NCI-H1930 (cell line): ENCODE results near the gene CEP112.
"Not testable (repeated sequence)": the region's sequence is repeated elsewhere in the genome, so short reads cannot be mapped to it uniquely, and the experiment has no call there.

Experiments
- DNase-seq, 2 experiments: peaks; one replicate each; lab custom pipeline; 2025; lab: John Stamatoyannopoulos, UW

The CEP112 gene

DNA sequence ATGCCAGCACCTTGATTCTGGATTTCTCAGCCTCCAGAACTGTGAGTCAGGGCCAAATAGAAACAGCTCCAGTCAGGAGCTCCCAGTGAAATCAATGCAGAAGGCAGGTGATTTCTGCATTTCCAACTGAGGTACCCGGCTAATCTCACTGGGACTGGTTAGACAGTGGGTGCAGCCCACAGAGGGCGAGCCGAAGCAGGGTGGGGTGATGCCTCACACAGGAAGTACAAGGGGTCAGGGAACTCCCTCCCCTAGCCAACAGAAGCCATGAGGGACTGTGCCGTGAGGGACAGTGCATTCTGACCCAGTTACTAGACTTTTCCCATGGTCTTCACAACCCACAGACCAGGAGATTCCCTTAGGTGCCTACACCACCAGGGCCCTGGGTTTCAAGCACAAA, 36.9 kb downstream of the CEP112 start:
- not testable (repeated sequence) for DNase-seq

DNA sequence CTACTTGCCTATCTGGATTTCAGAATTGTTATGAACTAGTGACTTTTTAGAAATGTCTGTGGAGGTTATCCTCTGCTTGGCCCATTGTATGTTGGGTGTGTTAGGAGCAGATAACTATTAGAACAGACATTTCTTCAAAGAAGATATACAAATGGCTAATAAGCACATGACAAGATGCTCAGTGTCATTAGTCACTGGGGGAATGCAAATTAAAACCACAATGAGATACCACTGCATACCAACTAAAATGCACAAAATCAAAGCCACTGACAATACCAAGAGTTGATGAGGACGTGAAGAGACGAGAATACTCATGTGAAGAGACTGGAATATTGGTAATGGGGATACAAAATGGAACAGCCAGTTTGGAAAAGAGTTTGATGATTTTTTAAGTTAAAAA, 39.2 kb downstream of the CEP112 start:
- DNase-seq: no peak

DNA sequence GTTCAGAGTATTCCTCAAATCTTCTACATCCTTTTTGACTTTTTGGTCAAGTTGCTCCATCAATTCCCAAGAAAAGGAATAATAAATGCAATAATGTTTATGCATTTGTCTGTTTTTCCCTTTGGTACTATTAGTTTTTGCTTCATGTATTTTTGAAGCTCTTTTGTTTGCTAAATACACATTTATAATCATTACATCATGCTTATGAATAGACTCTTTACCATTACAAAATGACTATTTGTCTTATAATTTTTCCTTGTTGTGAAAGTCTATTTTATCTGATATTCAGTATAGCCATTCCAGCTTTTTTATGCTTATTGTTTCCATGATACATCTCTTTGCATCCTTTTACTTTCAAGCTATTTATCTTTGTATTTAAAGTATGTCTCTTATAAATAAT, 41.2 kb downstream of the CEP112 start:
- DNase-seq: no peak

DNA sequence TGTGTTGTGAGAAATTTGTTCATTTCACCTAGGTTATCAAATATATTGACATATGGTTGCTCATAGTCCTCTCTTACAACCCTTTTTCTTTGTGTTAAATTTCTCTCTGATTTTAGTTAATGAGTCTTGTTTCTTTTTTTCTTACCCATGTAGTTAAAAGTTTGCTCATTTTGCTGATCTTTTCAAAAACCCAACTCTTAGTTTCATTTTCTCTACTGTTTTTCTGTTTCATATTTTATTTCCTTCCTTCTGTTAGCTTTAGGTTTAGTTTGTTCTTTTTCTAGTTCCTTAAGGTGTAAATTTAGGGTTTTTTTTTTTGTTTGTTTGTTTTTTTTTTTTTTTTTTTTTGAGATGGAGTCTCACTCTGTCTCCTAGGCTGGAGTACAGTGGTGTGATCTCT, 42.4 kb downstream of the CEP112 start:
- no peak for DNase-seq

DNA sequence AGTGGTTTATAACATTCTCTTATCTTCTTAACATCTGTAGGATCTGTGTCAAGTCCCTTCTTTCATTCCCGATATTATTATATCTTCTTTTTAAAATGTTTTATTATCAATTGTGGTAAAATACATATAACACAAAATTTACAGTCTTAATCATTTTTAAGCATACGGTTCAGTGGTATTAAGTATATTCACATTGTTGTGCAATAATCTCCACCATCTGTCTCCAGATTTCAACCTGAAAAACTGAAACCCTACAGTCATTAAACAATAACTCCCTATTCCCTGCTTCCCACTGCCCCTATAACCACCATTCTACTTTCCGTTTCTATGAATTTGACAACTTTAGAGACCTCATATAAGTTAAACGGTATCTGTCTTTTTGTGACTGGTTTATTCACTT, 45.5 kb downstream of the CEP112 start:
- DNase-seq: no peak

DNA sequence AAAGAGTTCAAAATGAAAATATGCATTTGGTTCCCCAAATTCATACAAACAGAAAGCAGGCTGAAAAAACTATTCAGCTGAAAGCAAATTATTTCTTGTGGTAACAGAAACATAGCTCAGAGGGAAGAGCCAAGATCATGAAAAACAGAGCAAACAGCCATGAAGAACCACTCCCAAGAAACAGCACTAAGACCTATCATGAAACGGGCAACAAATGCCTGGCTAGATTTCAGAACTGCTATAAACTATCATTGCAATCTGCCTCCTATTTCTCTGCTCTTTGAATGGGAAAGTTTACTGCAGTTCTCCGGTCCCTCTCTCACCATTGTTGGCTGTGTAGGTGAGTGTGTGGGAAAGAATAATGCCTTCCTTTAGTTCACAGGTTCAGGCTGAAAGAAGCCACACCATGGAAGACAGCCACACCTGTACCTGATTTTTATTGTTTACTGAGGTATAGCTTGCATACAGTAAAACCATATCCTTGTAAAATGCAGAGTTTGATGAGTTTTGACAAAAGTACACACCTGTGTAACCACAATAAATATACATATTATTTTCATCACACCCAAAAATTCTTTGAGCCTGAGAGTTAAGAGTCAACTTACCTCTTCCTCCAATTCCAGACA, 48.2 kb downstream of the CEP112 start:
- no peak for DNase-seq

DNA sequence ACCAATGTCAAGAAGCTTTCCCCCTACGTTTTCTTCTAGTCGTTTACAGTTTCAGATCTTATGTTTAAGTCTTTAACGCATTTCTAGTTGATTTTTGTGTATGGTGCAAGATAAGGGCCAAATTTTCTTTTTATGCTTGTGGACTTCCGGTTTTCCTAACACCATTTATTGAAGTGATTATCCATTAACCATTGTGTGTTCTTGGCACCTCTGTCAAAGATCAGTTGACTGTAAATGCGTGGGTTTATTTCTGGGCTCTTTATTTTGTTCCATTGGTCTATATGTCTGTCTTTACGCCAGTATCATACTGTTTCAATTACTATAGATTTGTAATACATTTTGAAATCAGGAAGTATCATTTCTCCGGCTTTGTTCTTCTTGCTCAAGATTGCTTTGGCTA, 49.5 kb downstream of the CEP112 start:
- DNase-seq: no peak

DNA sequence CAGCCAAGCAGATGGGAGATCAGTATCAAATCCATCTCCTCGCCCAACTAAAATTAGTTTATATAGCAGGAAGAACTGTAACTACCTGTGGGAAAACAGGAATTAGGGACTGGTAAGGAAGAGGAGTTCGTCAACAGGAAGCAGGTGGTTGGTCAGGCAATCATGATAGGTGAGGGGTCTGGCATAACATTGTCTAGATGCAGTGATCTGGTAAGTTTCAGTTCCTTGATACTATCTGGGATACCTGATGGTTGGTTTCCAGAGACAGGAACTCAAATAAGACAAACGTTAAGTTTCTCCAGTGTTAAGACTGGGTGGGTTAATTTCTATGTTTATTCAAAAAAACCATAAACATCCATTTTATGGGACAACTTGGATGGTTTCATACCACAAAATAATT, 53.8 kb downstream of the CEP112 start:
- no peak for DNase-seq

DNA sequence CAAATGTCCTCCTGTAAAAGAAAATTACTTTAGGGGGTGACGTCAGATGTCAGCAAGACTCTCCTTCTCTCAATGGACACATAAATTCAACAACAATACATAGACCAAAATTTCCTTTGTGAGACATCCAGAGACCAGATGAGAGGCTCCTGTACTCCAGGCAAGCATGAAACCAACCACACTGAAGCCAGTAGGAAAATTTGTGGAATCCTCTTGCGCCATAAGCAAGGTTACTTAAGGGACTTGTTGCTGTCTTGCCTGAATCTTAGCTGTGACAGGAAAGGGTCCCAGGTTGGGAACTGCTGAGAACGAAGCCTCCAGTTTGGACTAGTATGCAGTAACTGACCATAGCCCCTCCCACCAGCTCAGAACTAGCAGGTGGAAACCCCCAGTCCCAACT, 56.0 kb downstream of the CEP112 start:
- no peak for DNase-seq

DNA sequence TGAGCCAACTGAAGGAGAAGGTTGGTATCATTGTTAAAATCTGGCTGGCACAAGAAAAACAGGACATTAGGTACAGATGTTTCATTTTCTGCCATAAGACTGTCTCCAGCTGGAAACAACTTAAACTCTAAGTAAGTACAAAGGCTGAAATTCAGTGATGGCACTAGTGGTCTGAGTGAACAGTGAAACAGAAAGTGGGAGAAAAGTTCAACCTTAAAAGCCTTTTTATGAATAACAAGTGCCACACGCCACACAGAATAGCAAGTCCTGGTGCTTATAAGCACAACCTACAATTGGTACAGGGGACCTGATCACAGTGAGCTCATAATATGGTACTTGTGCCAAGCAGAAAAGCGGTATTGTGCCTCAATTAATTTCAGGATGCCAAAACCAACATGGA, 56.7 kb downstream of the CEP112 start:
- no peak for DNase-seq

DNA sequence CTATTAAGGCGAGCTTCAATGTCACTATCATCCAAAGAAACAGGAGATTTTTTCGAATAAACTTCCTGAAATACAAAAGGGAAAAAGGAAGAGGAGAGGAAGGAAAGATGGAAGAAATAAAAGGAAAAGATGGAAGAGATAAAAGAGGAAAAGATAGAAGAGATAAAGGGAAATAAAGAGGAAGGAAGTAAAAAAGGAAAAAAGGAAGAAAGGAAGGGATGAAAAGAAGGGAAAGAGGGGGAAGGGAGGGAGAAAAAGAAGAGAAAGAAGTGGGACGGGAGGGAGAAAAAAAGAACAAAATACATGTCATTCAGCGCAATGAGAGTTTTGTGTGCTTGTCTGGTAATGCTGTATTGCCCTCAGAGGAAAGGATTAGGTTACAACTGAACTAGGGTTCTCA, 62.2 kb downstream of the CEP112 start:
- no peak for DNase-seq

DNA sequence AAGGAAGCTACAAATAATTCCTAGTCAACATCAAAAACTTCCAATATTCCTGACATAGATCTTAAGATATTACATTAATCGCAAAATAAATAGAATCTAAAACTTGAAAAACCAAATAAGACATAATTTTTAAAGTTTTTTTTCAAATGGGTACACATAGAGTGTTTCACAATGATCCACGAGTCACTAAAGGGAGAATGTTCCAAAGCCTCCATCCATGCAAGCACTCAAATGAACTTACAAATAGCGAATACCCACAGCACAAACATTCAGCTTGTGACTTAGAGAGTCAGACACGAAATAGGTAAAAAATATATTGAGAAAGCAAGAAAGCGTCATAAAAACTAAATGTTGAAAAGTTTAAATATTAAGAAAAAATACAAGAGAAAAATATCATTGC, 65.7 kb downstream of the CEP112 start:
- no peak for DNase-seq

DNA sequence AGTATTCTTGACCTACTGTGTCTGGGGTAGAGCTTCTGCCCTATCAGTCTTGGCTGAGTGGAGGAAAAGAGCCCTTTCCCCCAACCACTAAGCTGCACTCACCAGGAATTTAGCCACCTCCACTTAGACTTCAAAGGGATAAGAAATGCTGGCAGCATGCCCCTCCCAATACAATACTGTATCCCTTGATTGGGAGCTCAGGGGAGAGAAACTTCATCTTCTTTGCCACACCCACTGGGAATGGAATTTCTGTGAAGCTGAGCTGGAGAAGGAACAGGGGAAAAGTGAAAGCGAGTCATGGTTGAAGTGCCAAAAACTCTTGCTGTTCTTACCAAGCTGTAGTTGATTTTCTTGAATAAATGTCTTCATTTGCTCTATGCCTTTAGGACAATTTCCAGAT, 68.8 kb downstream of the CEP112 start:
- no peak for DNase-seq

DNA sequence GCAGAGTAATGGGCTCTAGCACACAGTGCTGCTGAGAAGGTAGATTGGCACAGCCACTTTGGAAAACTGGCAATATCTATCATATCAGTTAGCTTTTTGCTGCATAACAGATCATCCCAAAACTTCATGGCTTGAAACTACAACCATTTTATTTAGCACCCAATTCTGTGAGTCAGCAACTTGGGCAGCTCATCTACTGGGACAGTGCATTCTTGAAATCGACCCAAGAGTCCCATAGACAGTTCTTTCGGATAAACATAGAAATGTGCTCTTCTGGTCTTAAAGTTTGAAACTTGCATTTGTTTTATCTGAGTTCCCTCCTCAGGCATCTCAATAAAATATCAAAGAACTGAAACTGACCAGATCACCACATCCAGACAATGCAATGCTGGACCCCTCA, 76.7 kb downstream of the CEP112 start:
- DNase-seq: no peak

DNA sequence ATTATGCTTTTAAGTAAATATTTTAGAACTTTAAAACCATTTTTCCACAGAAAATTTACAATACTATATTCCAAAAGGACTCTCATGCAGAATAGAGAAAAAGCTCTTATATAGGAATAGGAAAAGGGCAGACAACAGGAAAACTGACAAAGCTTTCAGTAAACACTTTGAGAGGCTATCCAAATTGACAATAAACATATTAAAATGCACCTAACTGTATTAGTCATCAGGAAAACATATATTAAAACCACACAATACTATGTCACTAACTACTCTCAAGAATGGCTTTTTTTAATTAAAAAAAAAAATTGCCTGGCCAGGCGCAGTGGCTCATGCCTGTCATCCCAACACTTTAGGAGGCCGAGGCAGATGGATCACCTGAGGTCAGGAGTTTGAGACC, 77.3 kb downstream of the CEP112 start:
- no peak for DNase-seq

DNA sequence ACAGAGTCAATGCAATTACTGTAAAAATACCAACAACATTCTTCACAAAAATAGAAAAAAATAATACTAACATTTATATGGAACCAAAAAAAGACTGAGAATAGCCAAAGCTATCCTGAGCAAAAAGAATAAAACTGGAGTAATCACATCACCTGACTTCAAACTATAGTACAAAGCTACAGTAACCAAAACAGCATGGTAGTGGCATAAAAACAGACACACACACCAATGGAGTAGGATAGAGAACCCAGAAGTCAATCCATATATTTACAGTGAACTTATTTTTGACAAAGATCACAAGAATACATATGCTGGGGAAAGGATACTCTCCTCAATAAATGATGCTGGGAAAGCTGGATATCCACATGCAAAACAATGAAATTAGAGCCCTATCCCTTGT, 84.2 kb downstream of the CEP112 start:
- DNase-seq: no peak

DNA sequence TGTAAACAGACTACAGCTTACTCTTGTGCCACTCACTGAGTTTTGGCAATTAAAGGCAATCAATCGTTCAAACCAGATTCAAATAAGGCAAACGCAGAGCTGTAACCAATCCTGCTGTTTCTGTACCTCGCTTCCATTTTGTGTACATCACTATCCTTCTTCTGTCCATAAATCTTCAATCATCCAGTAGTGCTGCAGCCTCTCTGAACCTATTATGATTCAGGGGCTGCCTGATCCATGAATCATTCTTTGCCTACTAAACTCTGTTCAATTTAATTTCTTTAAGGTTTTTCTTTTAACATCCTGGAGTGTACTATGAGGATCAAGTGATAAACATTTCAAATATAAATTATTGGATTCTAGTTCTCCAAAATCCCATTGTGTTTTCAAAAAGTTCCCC, 93.9 kb downstream of the CEP112 start:
- no peak for DNase-seq

DNA sequence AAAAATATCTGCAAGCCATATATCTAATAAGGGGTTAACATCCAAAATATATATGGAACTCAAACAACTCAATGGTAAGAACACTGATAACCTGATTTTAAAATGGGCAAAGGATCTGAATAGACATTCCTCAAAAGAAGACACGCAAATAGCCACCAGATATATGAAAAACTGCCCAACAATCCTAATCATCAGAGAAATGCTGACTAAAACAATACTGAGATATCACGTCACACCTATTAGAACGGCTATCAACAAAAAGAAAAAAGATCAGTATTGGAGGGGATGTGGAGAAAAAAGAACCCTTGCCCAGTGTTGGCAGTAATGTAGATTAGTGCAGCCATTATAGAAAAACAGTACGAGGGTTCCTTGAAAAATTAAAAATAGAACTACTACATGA, 97.2 kb downstream of the CEP112 start:
- DNase-seq: no peak

DNA sequence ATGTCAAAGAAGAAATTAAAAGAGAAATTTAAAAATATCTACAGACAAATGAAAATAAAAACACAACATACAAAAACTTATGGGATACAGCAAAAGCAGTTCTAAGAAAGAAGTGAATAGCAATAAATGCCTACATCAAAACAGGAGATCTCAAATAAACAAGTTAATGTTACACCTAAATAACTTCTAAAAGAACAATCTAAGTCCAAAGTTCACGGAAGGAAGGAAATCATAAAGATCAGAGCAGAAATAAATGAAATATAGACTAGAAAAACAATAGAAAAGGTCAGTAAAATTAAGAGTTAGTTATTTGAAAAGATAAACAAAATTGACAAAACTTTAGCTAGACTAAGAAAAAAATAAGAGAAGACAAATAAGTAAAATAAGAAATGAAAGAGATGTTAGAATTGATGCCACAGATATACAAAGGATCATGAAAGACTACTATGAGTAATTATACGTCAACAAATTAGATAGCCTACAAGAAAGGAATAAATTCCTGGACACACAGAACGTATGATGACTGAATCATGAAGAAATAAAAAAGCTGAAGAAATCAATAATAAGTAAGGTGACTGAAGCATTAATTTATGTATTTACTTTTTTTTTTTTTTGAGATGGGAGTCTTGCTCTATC, 100.4 kb downstream of the CEP112 start:
- no peak for DNase-seq

DNA sequence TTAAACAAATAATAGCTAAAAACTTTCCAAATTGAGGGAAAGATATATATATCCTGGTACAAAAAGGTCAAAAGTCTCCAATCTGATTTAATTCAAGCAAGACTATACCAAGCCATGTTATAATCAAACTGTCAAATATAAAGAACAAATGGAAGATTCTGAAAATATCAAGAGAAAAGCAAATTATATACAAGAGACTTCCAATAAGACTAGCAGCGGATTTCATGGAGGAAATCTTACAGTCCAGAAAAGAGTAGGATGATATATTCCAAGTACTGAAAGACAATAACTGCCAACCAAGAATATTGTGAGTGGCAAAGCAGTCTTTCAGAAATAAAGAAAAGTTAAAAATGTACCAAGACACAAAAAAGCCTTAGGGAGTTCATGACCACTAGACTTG, 102.2 kb downstream of the CEP112 start:
- DNase-seq: no peak

DNA sequence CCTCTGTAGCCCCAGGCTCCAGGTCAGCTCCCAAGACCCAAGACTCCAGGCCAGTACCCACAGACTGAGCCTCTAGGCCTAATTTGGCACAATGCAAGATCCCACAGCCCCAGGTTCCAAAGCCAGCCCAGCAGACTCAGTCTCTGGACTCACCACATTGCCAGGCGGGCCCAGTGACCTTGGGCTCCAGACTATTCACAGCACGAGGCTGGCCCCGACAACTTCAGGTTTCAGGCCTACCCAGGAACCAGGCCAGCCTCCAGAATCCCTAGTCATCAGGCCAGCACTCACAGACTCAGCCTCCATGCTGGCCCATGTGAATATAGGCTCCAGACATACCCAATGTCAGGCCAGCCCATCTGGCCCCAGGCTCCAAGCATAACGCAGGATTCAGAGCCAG, 103.8 kb downstream of the CEP112 start:
- no peak for DNase-seq

DNA sequence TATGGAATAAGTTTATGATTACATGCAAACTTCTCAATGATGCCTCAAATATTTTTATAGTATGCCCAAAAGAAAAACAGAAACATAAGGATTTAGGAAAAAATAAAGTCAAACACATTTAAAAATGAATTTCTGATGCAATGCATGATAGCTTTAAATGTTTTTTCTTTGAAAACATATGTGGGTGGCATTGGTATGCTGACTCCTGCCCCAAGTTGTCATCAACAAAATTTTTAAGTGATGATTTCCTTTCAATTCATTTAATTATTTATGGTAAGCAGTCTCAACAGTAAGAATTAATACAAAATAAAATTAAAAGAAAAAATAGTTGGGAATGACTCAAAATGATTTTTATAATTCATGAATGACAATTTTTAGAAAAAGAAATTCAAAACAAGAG, 104.9 kb downstream of the CEP112 start:
- DNase-seq: no peak

DNA sequence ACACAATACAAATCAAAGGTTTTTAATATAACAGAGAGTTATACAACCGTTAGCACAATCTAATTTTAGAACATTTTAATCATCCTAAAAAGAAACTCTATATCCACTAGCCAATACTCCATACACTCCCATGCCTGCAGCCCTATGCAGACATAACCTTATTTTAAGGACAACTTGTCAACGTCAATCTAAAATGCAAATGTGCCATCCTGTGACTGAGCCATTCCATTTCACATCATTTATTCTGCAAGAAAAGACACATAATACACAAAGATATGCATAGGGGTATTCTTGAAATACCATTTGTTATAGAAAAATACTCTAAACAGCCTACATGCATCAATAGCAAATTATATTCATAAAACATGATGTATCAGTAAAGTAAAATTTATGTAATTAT, 106.7 kb downstream of the CEP112 start:
- DNase-seq: no peak

DNA sequence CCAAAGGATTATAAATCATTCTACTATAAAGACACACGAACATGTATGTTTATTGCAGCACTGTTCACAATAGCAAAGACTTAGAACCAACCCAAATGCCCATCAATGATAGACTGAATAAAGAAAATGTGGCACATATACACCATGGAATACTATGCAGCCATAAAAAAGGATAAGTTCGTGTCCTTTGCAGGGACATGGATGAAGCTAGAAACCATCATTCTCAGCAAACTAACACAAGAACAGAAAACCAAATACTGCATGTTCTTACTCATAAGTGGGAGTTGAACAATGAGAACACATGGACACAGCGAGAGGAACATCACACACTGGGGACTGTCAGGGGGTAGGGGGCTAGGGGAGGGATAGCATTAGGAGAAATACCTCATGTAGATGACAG, 111.3 kb downstream of the CEP112 start:
- not testable (repeated sequence) for DNase-seq
